Spleen (tissue), 11 donors: ENCODE results near the gene STIM1. TPM values are rescaled to one million over a fixed set of nuclear protein-coding genes. Genes with fewer than 3 reads are reported as not detected.

Experiments
- DNase-seq: peaks from one replicate; pipeline ENCODE4 v3.0.0-alpha.2; 2020
- H3K27ac ChIP-seq, 8 donors: fragments of 200-600 bp; sonication (generic) in 7 of 8; 1 replicate in 4 of 8; 2 replicates in 4 of 8; pipeline versions ENCODE4 v1.5.0 to v1.8.0; 2016 to 2021; ENCODE audit warnings: inconsistent platforms in 4 of 8, mild to moderate bottlenecking in 4 of 8, moderate library complexity in 1 of 8
- H3K27me3 ChIP-seq, 7 donors: fragments of 200-600 bp; sonication (generic) in 6 of 7; replicated peaks in 1 of 7; 1 replicate in 4 of 7; 2 replicates in 3 of 7; pipeline versions ENCODE4 v1.5.0 to v1.8.0; 2016 to 2021; ENCODE audit warnings: inconsistent platforms in 3 of 7, mild to moderate bottlenecking in 1 of 7
- H3K36me3 ChIP-seq, 6 donors: fragments of 200-600 bp; sonication (generic) in 5 of 6; 1 replicate in 4 of 6; 2 replicates in 2 of 6; pipeline versions ENCODE4 v1.5.0 to v1.8.0; 2016 to 2021; ENCODE audit warnings: inconsistent platforms in 2 of 6
- H3K4me1 ChIP-seq, 6 donors: fragments of 200-600 bp; sonication (generic) in 5 of 6; 1 replicate in 3 of 6; 2 replicates in 3 of 6; pipeline versions ENCODE4 v1.5.0 to v1.8.0; 2016 to 2021; ENCODE audit warnings: inconsistent platforms in 3 of 6
- H3K4me3 ChIP-seq, 8 donors: fragments of 200-600 bp; sonication (generic) in 7 of 8; 1 replicate in 4 of 8; 2 replicates in 4 of 8; pipeline versions ENCODE4 v1.5.0 to v1.8.0; 2016 to 2021; ENCODE audit warnings: inconsistent platforms in 4 of 8, mild to moderate bottlenecking in 4 of 8, moderate library complexity in 2 of 8
- H3K9me3 ChIP-seq, 8 donors: fragments of 200-600 bp; sonication (generic) in 7 of 8; 1 replicate in 4 of 8; 2 replicates in 4 of 8; pipeline versions ENCODE4 v1.5.0 to v1.8.0; 2016 to 2021; ENCODE audit warnings: inconsistent platforms in 4 of 8
- POLR2A ChIP-seq, 3 donors: fragments of 450-650 bp; IDR thresholded peaks; one replicate each; pipeline ENCODE4 v1.5.1; 2017; ENCODE audit warnings: antibody characterized with exemption in 3 of 3, mild to moderate bottlenecking in 1 of 3
- POLR2AphosphoS5 ChIP-seq, 3 donors: sonication (generic); formaldehyde crosslinking; IDR thresholded peaks; one replicate each; pipeline ENCODE4 v1.5.1; 2017; ENCODE audit warnings: antibody characterized with exemption in 3 of 3
- WGBS, 5 donors: extraction: QIAGEN DNeasy Blood & Tissue Kit in 3 of 5; methylation state at CpG; one replicate each; pipeline versions ENCODE4 v1.1.5 to v1.1.7; 2013 to 2018; 5-methylcytosine and 5-hydroxymethylcytosine counted together
- intact Hi-C: fragments of 100-400 bp; cut with DNase I; formaldehyde crosslinking; loops from one replicate; pipeline ENCODE4 v1.15.0; 2023; ENCODE audit warnings: low total_unique reads
- polyA plus RNA-seq, 3 donors: library from polyadenylated mRNA; stranded (reverse); fragments of 200-250 nt; gene quantifications; one replicate each; pipeline ENCODE4 v1.2.1, GENCODE V29; 2013
- total RNA-seq, 7 donors: library from RNA; depleted of rRNA in 3 of 7; stranded (reverse); fragments of >200 nt in 3 of 7; fragmentation: NEBNext Ultra II Directional in 4 of 7; extraction: Animal tissue kit (Norgen Biotek cat#: 25700) in 4 of 7; gene quantifications; one replicate each; pipeline versions ENCODE4 v1.1.0 to v1.2.1, GENCODE V29; 2016 to 2021
- TF ChIP-seq, protein P1 (sequence below), 11 experiments: fragments of 200-600 bp in 7 of 11; fragments of 450-650 bp in 4 of 11; sonication (generic) in 4 of 11; IDR thresholded peaks in 8 of 11; conservative IDR thresholded peaks in 3 of 11; 1 replicate in 7 of 11; 2 replicates in 4 of 11; pipeline versions ENCODE4 v1.4.0 to v1.8.0; 2016 to 2021; ENCODE audit warnings: antibody characterized with exemption in 11 of 11, inconsistent platforms in 4 of 11, mild to moderate bottlenecking in 1 of 11
- donor health status: healthy with polysubstance abuse.
- donor health status: DM: no; HTN: no; CAD: no; lungs with moderate emphysema.
- donor health status: DM: no; HTN: no; CAD: no.
- donor health status: Bipolar disorder and iron deficiency.
- donor health status: healthy.
- donor health status: DM: no; HTN: no; CAD: no.
- donor health status: DM: yes; HTN: yes; CAD: no.

STIM1 gene
- total and polyA plus RNA-seq, 10 donors = 13.0 to 85.2 (median 58.0) TPM

DNA sequence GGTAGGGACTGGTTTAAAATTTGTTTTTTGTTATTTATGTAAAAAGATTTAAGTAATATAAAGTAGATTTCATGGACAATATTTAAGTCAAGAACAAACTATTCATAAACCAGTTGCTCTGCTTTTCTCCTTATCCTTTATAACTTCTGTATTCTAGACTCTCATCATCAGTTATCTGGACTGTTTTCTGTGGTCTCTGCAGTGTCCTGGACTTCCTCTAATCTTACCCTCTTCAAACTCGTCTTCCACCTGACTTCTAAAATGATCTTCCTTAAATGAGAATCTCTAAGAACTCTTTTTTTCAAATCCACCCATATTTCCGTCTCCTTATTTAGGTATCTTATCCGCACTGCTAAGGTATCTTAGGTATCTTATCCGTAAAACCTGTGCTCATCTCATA lies 247.2 kb downstream of the STIM1 start:
- peaks cover 0 to 30% (median 3%) of the 10 kb centered on the region in 6 donors for H3K4me1 ChIP-seq
- H3K27ac ChIP-seq = no peak overlapping the region
- 79 to 89% (median 83%) methylated on average over 4 of the region's 4 CpGs for WGBS, 5 donors
- no peak overlapping the region for H3K4me3 ChIP-seq
- DNase-seq = no peak
- TF ChIP-seq, protein P1, sequence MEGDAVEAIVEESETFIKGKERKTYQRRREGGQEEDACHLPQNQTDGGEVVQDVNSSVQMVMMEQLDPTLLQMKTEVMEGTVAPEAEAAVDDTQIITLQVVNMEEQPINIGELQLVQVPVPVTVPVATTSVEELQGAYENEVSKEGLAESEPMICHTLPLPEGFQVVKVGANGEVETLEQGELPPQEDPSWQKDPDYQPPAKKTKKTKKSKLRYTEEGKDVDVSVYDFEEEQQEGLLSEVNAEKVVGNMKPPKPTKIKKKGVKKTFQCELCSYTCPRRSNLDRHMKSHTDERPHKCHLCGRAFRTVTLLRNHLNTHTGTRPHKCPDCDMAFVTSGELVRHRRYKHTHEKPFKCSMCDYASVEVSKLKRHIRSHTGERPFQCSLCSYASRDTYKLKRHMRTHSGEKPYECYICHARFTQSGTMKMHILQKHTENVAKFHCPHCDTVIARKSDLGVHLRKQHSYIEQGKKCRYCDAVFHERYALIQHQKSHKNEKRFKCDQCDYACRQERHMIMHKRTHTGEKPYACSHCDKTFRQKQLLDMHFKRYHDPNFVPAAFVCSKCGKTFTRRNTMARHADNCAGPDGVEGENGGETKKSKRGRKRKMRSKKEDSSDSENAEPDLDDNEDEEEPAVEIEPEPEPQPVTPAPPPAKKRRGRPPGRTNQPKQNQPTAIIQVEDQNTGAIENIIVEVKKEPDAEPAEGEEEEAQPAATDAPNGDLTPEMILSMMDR (IDR thresholded peaks at IDR 0.05 in 8 of 11, conservative IDR thresholded peaks at IDR 0.05 in 3 of 11) = no peak
- intact Hi-C loops = no loop called here
- H3K9me3 ChIP-seq = no peaks in the 10 kb centered on the region
- H3K36me3 ChIP-seq = peaks cover 3 to 61% (median 37%) of the 10 kb centered on the region in 6 donors
- H3K27me3 ChIP-seq = no peaks in the 10 kb centered on the region

DNA sequence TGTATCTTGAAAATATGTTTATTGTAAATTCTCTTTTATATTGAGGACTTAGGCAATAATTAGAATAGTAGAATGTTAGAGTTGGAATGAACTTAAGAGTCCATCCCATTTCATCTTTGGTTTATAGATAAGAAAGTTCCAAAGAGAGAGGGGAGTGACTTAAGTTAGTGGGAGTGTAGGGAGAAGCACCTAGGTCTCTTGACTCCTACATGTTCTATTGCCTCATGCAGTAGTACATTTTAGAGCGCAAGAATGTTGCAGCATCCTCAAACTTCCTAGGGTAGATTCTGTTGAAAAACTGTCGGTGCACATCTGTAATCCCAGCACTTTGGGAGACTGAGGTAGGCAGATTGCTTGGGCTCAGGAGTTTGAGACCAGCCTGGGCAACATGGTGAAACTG lies 247.8 kb downstream of the STIM1 start:
- WGBS, 5 donors = 62 to 100% (median 74%) methylated on average over 2 of the region's 2 CpGs
- H3K9me3 ChIP-seq = no peaks in the 10 kb centered on the region
- H3K27me3 ChIP-seq = no peaks in the 10 kb centered on the region
- intact Hi-C loops = no loop called here
- H3K36me3 ChIP-seq = peaks cover 4 to 66% (median 43%) of the 10 kb centered on the region in 6 donors
- no peak overlapping the region for H3K4me3 ChIP-seq
- H3K27ac ChIP-seq = no peak overlapping the region
- no peak for DNase-seq
- peaks cover 0 to 25% (median 2%) of the 10 kb centered on the region in 6 donors for H3K4me1 ChIP-seq
- TF ChIP-seq, protein P1 (IDR thresholded peaks at IDR 0.05 in 8 of 11, conservative IDR thresholded peaks at IDR 0.05 in 3 of 11) = no peak
- TF ChIP-seq POLR2AphosphoS5 (IDR thresholded peaks at IDR 0.05) (no peak), POLR2A (IDR thresholded peaks at IDR 0.05) (no peak)

DNA sequence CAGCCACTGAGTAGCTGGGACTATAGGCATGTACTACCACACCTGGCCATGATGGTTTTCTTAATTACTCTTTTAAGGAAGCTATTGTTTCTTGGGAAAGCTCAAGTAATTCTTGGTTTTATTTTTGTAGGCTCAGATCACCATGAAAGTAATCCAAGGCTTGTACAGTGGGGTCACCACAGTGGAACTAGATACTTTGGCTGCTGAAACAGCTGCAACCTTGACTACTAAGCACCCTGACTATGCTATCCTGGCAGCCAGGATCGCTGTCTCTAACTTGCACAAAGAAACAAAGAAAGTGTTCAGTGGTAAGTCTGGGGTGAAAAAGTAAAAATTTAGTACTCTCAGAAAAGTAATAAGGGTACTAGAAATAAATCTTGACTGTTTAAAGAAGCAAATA lies 250.5 kb downstream of the STIM1 start:
- intact Hi-C loops = no loop called here
- no peaks in the 10 kb centered on the region for H3K9me3 ChIP-seq
- peaks cover 0 to 3% (median 0%) of the 10 kb centered on the region in 6 donors for H3K4me1 ChIP-seq
- no peak for TF ChIP-seq POLR2A (IDR thresholded peaks at IDR 0.05)
- no peak for TF ChIP-seq POLR2AphosphoS5 (IDR thresholded peaks at IDR 0.05)
- TF ChIP-seq, protein P1 (IDR thresholded peaks at IDR 0.05 in 8 of 11, conservative IDR thresholded peaks at IDR 0.05 in 3 of 11) = no peak
- 93 to 100% (median 95%) methylated on average over 1 of the region's 1 CpG for WGBS, 5 donors
- H3K4me3 ChIP-seq = no peak overlapping the region
- H3K27me3 ChIP-seq = no peaks in the 10 kb centered on the region
- no peak for DNase-seq
- no peak overlapping the region for H3K27ac ChIP-seq
- H3K36me3 ChIP-seq = peaks cover 4 to 93% (median 60%) of the 10 kb centered on the region in 6 donors

DNA sequence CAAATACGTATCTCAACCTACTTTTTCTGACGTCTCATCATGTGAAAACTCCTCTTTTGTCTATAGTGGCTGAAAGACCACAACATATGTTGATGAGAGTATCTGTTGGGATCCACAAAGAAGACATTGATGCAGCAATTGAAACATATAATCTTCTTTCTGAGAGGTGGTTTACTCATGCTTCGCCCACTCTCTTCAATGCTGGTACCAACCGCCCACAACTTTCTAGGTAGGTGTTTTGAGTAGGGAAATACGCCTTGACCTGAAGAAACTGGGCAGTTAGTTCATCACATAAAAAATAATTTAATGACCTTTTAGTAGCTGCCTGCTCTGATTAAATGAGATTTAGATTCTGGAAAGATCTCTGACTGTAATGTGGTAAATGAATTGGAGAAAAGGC lies 256.4 kb downstream of the STIM1 start:
- no peaks in the 10 kb centered on the region for H3K27me3 ChIP-seq
- H3K36me3 ChIP-seq = peaks cover 4 to 100% (median 69%) of the 10 kb centered on the region in 6 donors
- H3K9me3 ChIP-seq = no peaks in the 10 kb centered on the region
- DNase-seq = no peak
- no peaks in the 10 kb centered on the region for H3K4me1 ChIP-seq
- no peak overlapping the region for H3K27ac ChIP-seq
- intact Hi-C loops = no loop called here
- TF ChIP-seq POLR2AphosphoS5 (IDR thresholded peaks at IDR 0.05) = no peak
- WGBS, 5 donors = 77 to 78% (median 78%) methylated on average over 5 of the region's 5 CpGs
- H3K4me3 ChIP-seq = no peak overlapping the region

DNA sequence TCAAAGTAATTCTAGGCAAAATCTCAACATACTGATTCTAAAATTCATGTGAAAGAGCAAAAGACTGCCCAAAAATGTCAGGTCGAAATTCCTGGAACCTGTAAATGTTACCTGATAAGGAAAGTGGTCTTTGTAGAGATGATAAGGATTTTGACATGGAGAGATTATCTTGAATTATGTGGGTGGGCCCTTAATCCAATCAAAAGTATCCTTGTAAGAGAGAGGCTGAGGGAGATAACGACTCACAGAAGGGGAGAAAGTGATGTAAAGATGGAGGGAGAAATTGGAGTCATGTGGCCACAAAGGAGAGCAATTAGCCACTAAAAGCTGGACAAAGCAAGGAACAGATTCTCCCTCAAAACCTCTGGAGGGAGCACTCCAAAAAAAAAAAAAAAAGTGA lies 259.7 kb downstream of the STIM1 start:
- no peak overlapping the region for H3K27ac ChIP-seq
- 92 to 99% (median 96%) methylated on average over 2 of the region's 2 CpGs for WGBS, 5 donors
- intact Hi-C loops = no loop called here
- peaks cover 0 to 99% (median 63%) of the 10 kb centered on the region in 6 donors for H3K36me3 ChIP-seq
- no peak for DNase-seq
- no peak overlapping the region for H3K4me3 ChIP-seq
- no peaks in the 10 kb centered on the region for H3K9me3 ChIP-seq
- H3K4me1 ChIP-seq = no peaks in the 10 kb centered on the region
- no peaks in the 10 kb centered on the region for H3K27me3 ChIP-seq
- TF ChIP-seq POLR2AphosphoS5 (IDR thresholded peaks at IDR 0.05) (no peak), POLR2A (IDR thresholded peaks at IDR 0.05) (no peak)
- TF ChIP-seq, protein P1 (IDR thresholded peaks at IDR 0.05 in 8 of 11, conservative IDR thresholded peaks at IDR 0.05 in 3 of 11) = no peak
